CD4-positive, alpha-beta T cell treated with Interleukin-15 for 1 hour (primary cell): Measurements from ENCODE around the gene PARP3.
A peak's percentile ranks its signal among the peaks of the same experiment; 100 is the strongest.

Experiments
- DNase-seq: peaks from one replicate; pipeline ENCODE4 v3.0.0-alpha.2; 2020

Gene PARP3

DNA sequence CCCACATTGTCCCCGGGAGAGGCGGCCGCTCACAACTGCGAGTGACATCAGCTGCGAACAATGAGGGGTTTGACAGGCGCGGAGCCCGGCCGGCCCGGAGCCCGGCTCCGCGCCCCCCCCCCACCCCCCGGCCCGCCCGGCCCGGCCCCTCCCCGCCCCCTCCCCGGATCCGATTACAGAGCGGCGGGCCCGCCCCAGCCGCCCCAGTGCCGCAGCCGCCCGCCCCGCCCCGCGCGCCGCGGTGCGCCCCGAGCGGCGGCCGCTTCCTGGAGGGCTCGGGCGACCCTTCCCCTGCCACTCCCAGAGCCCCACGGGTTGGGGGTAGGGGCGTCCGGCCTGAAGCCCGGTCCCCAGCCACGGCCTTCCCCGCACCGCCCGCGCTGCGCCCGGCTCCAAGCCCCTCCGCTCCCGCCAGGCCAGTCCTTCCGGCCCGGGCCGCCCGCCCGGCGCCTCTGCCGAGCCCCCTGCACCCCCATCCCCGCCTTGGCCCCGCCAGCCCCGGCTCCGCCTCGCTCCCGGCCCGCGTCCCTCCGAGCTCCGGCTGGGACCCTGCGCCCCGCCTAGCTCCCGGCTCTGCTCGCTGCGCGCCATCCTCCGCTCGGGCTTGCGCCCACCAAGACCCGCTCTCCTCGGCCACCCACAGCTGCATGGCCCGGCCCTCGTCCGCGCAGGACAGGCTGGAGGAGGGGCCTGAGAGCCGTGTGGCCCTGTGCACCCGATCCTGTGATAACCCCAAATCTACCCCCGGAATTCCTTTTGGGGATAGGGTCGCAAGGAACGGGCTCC is 25.4 kb downstream of the PARP3 start, which contains the start of gene PCBP4:
Gene PCBP4, minus strand, starts transcription at position 71 of the 786 bp plus-strand sequence. CDS start 6,214 bp downstream, outside the sequence.
- DNase-seq = no peak

DNA sequence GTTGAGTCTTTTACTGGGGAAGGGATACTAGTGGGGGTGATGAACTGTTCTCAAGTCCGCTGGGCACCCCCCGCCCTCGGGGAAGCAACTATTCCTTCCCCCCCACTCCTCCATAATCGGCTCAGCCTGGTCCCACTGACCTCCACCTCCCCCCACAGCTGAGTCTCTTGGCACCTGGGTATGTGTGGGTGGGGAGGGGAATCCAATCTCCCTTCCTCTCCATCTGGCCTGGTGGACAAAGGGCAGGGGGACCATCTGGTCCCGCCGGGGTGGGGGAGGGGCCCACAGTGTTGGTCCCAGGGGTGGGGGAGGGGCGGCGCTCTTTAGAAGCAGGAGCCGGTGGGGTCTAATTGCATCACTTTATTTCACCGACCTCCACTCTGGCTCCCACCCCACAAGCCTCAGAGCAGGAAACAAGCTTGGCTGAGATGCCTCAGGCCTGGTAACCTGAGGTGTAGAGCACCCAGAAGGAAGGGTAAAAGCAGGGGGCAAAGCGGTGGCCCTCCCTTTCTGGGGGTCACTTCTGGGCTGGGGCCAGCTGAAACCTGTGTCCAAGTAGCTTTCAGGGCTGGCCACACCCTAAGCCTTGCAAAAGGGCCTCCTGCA is 26.1 kb downstream of the PARP3 start:
- no peak for DNase-seq

DNA sequence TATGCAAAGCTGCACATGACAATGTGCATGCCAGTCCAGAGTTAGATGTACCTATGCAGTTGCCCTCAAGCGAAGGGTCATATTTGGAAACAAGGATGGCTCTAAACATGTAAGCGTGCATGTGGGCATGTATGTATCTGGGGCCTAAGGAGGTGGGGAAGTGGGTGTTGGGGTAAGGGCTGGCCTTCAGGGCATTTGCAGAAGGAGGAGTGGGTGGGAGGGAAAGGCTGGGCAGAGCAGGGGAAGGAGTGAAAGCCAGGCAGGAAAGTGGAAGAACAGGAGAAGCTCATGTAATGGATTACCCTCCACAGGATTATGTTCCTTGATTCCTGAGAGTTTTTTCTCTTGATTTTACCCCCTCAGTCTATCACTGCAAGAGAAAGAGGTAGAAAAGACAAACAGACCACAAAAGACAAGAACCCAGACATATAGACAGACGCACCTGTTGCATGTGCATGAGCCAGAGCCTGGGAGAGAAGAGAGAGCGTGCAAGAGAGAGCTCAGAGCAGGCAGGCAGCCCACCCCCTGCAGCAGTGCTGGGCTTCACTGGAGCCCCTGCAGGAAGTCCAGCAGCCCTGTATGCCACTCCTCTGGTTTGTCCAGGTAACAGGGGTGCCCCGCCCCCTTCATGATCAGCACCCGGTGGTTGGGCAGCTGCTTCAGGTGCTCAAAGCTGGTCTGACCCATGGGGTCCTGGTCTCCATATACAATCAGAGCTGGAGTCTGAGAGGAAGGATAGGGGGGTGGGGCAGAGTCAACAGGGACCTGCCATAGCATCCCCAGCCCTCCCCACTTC is 26.9 kb downstream of the PARP3 start:
- no peak for DNase-seq

GRCh38 chr3:51969841-51970240 is 27.7 kb downstream of the PARP3 start:
- no peak for DNase-seq

GRCh38 chr3:51970606-51971300 is 28.6 kb downstream of the PARP3 start:
- no peak for DNase-seq

- no peak for DNase-seq
Measured at GRCh38 chr3:51971350-51971749, 29.2 kb downstream of the PARP3 start.

DNA sequence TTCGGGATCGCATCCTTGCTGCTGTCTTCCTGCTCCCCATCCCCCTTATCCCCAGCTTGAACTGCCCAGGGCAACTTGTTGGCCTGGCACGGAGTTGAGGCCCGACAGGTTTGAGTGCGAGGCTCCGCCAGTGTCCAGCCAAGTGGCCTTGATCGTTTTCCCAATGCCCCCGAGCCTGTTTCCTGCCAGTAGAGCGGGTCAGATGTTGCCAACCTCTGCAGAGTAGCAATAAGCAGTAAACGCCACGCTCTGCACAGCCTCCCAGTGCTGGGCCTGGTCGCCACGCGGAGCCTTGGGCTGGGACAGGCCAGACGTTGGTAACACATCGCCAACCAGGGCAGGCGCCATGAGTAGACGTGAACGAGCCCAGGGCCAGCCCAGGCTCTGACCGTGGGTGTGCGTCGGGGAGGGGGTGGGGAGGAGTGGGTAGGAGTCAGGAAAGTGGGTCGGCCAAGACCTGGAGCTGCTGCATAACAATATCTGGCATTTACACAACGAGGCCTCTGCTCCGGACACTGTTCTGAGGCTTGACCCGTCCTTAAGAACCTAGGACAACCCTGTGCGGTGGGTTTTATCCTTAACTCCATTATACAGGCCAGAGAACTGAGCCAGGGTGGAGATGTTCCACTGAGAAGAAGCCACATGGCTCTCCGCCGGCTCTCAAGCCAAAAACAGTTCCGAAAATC is 32.3 kb downstream of the PARP3 start:
- no peak for DNase-seq

GRCh38 chr3:51974963-51975851 is 33.0 kb downstream of the PARP3 start, which contains the start of gene ABHD14A:
Gene ABHD14A, plus strand, starts transcription at chr3:51975064. Its CDS starts 72 bp downstream, at chr3:51975136.
- peak; percentile 80 for DNase-seq

DNA sequence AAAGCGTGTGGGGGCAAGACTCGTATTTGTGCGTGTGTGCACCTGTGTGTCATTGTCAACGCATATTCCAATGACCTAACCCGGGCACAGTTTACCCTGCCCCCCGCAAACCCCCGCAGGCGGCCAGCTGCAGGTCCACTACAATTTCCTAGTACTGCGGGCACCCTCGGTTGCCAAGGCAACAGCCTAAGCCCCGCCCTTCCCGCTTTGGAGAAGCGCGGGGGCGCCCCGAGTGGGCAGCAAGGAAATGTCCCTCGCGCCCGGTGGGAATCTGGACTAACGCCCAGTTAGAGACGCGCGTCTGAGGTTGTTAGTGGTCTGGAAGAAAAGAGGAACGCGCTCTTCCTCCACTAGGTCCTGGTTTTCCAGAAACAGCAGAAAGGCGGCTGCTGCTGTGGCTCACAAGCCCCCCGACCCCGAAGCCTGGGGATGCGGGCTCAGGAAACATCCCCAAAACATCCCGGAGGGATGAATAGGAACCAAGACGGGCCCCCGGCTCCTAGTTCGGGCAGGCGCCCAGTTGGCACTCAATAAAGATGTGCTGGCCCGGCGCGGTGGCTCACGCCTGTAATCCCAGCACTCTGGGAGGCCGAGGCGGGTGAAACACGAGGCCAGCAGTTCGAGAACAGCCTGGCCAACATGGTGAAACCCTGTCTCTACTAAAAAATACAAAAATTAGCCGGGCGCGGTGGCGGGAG is 33.8 kb downstream of the PARP3 start:
- DNase-seq = peak; percentile 27

DNA sequence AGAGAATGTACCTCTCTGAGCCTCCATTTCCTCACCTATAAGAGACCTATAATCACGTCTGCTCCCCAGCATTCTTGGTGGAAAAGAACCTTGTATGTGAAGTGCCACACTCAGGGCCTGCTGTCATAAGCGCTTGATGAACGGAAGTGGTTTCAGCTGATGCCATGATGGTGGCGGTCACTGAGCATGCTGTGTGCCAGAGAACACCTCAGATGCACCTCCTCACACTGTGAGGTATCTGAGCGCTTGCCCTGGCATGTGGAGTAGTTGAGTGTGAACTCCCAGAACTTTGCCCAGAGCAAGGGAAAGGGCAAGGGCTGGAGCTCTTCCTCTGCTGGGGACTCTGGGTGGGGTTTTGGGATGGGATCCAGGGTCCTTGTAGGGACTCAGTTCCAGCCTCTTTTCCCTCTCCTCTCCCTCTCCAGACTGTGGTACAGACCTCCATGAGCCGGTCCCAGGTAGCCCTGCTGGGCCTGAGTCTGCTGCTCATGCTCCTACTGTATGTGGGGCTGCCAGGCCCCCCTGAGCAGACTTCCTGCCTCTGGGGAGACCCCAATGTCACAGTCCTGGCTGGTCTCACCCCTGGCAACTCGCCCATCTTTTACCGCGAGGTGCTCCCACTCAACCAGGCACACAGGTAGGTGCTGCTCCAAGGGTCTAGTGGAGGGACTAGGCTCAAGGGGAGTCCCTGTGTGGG is 35.4 kb downstream of the PARP3 start:
- DNase-seq = no peak

DNA sequence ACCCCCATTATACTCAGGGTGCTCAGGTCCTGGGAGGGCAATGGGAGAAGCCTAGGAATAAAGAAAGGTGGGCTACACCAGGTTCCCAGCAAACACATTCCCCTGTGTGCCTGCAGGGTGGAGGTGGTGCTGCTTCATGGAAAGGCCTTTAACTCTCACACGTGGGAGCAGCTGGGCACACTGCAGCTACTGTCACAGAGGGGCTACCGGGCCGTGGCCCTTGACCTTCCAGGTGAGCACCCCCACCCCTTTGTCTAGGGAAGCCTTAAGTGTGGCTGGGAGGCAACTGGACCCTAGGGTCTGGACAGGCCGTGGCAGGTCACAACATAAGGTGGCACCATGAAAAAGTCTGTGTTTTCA is 36.0 kb downstream of the PARP3 start:
- no peak for DNase-seq

GRCh38 chr3:51980253-51980652 is 38.1 kb downstream of the PARP3 start:
- DNase-seq = no peak

GRCh38 chr3:51982352-51982837 is 40.2 kb downstream of the PARP3 start:
- DNase-seq = peak; percentile 34

- DNase-seq = peak; percentile 69
Measured at GRCh38 chr3:51982838-51983577, 40.8 kb downstream of the PARP3 start, which contains the start of gene ACY1. Gene ACY1, plus strand, starts transcription at chr3:51983535. Its CDS starts 530 bp downstream, at chr3:51984065.

DNA sequence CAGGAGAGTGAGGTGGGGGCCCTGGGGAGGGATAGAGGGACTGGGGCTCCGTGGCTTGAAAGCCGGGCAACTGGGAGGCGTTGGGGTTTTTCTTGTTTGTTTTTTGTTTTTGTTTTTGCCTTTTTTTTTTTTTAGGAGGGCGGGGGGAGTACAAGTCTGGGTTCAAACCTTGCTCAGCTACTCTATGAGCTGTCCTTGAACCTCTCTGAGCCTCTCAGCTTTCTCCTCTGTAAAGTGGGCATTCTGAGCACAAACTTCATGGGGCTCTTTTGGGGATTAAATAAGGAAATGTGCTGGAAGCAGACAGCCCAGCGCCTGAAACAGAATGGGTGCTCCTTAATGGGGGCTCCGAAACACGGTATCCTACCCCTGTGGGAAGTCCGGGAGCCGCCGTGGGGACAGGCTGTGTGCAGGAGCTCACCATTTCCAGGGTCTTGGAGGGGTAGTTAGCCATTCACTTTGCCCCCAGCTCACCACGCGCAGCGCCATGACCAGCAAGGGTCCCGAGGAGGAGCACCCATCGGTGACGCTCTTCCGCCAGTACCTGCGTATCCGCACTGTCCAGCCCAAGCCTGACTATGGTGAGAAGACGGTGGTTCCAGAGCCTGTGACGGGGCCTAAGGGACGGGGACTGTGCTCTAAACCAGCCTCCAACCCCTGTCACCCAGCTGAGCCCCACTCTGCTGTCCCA is 41.6 kb downstream of the PARP3 start:
- no peak for DNase-seq

DNA sequence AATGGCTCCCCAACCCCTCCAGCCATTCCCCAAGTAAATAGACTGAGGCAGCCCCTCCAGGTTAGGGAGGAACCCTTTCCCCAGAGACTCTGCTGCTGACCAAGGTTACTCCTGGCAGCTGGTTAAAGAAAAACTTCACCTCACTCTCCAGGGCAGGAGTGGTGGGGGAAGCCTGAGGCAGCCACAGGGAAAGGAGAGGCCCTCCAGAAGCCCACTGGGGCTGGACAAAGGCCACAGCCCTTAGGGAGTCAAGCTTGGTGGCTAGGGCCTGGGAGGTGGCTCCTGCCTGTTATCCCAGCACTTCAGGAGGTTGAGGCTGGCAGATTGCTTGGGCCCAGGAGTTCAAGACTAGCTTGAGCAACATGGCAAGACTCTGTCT is 42.1 kb downstream of the PARP3 start:
- no peak for DNase-seq

- no peak for DNase-seq
Measured at GRCh38 chr3:51985063-51985462, 42.9 kb downstream of the PARP3 start.
